Esophagus muscularis mucosa (tissue), 4 donors: Measurements from ENCODE around the gene SIDT2. TPM values are rescaled to one million over a fixed set of nuclear protein-coding genes. Genes with fewer than 3 reads are reported as not detected.
"Not testable (repeated sequence)": the region's sequence is repeated elsewhere in the genome, so short reads cannot be mapped to it uniquely, and the experiment has no call there.

ENCODE experiments used
- DNase-seq: peaks from one replicate; pipeline ENCODE4 v3.0.0-alpha.2; 2017; ENCODE audit errors: extremely low spot score
- H3K27ac ChIP-seq, 4 donors: fragments of 200-600 bp; sonication (generic); replicated peaks in 1 of 4; 1 replicate in 3 of 4; 2 replicates in 1 of 4; pipeline ENCODE4 v1.5.1; 2016 to 2019; ENCODE audit warnings: mild to moderate bottlenecking in 1 of 4
- H3K27me3 ChIP-seq, 4 donors: fragments of 200-600 bp; sonication (generic); one replicate each; pipeline versions ENCODE4 v1.5.1 to v1.6.0; 2016 to 2019
- H3K36me3 ChIP-seq, 4 donors: fragments of 200-600 bp; sonication (generic); one replicate each; pipeline ENCODE4 v1.5.1; 2016 to 2019
- H3K4me1 ChIP-seq, 4 donors: fragments of 200-600 bp; sonication (generic); one replicate each; pipeline ENCODE4 v1.5.1; 2016 to 2019
- H3K4me3 ChIP-seq, 4 donors: fragments of 200-600 bp; sonication (generic); 1 replicate in 2 of 4; 2 replicates in 2 of 4; pipeline ENCODE4 v1.5.1; 2016 to 2019; ENCODE audit warnings: mild to moderate bottlenecking in 4 of 4, moderate library complexity in 1 of 4
- H3K9me3 ChIP-seq, 4 donors: fragments of 200-600 bp; sonication (generic); 1 replicate in 3 of 4; 2 replicates in 1 of 4; pipeline ENCODE4 v1.5.1; 2016 to 2019
- CTCF ChIP-seq, 3 experiments: fragments of 200-600 bp in 2 of 3; fragments of 450-650 bp in 1 of 3; sonication (generic) in 2 of 3; IDR thresholded peaks; one replicate each; pipeline ENCODE4 v1.5.1; 2017 to 2019; ENCODE audit warnings: antibody characterized with exemption in 3 of 3, mild to moderate bottlenecking in 2 of 3, moderate library complexity in 1 of 3
- EP300 ChIP-seq: sonication (generic); formaldehyde crosslinking; IDR thresholded peaks from one replicate; pipeline ENCODE4 v1.6.1; 2017; ENCODE audit warnings: antibody characterized with exemption
- POLR2A ChIP-seq: fragments of 450-650 bp; IDR thresholded peaks from one replicate; pipeline ENCODE4 v1.6.1; 2017; ENCODE audit warnings: antibody characterized with exemption, moderate library complexity, mild to moderate bottlenecking, low read depth
- POLR2AphosphoS5 ChIP-seq, 2 donors: sonication (generic); formaldehyde crosslinking; IDR thresholded peaks; one replicate each; pipeline ENCODE4 v1.6.1; 2017; ENCODE audit warnings: antibody characterized with exemption in 2 of 2
- WGBS: methylation state at CpG from one replicate; pipeline ENCODE4 v1.1.5; 2018; 5-methylcytosine and 5-hydroxymethylcytosine counted together
- intact Hi-C: fragments of 100-400 bp; cut with DNase I; formaldehyde crosslinking; loops from one replicate; pipeline ENCODE4 v1.15.1; 2023
- total RNA-seq, 4 donors: library from RNA; depleted of rRNA; stranded (reverse); fragments of >200 nt; gene quantifications; one replicate each; pipeline versions ENCODE4 v1.1.0 to v1.2.1, GENCODE V29; 2016

Gene SIDT2
- 10 to 100 TPM; 26.5 to 34.1 (median 29.3) TPM for total RNA-seq

GRCh38 chr11:117178210-117179034 is at the start of gene SIDT2:
SIDT2 (plus strand) TSS chr11:117178743; CDS start chr11:117179264, 521 bp downstream.
- peak in 1 of 3 experiments; percentile 27 for TF ChIP-seq CTCF (IDR thresholded peaks at IDR 0.05)
- peak; percentile 74 for TF ChIP-seq POLR2A
- TF ChIP-seq POLR2AphosphoS5 (IDR thresholded peaks at IDR 0.05), result peak; percentile 99 to 100
- no peak for TF ChIP-seq EP300
- Histone ChIP-seq H3K4me3 (peak within 1 kb of the TSS; percentile 72 to 92 (median 82)), H3K9me3 (no peaks in the 10 kb centered on the region), H3K36me3 (peaks cover 5 to 22% (median 17%) of the 10 kb centered on the region in 4 donors), H3K4me1 (peaks cover 34 to 56% (median 45%) of the 10 kb centered on the region in 4 donors), H3K27ac (peak within 1 kb of the TSS; percentile 93 to 96 (median 94)), H3K27me3 (no peaks in the 10 kb centered on the region)
- intact Hi-C loops, result no loop called here
- WGBS, result 2% methylated on average over 14 of the region's 51 CpGs
- peak; percentile 97 for DNase-seq

GRCh38 chr11:117130396-117130795 is 48.1 kb upstream of the SIDT2 start:
- intact Hi-C loops, H3K4me1 ChIP-seq, H3K36me3 ChIP-seq, H3K4me3 ChIP-seq, H3K27me3 ChIP-seq, DNase-seq, H3K27ac ChIP-seq, H3K9me3 ChIP-seq: not testable (repeated sequence)
- 90% methylated on average over 7 of the region's 7 CpGs for WGBS

GRCh38 chr11:117130879-117131278 is 47.7 kb upstream of the SIDT2 start:
- H3K27ac ChIP-seq, result no peak overlapping the region
- no peak for DNase-seq
- H3K4me3 ChIP-seq, result no peak overlapping the region
- H3K36me3 ChIP-seq, result no peaks in the 10 kb centered on the region
- WGBS, result 95% methylated on average over 7 of the region's 7 CpGs
- no peaks in the 10 kb centered on the region for H3K9me3 ChIP-seq
- no peak for TF ChIP-seq CTCF (IDR thresholded peaks at IDR 0.05)
- no peak for TF ChIP-seq POLR2A
- TF ChIP-seq POLR2AphosphoS5 (IDR thresholded peaks at IDR 0.05), result no peak
- TF ChIP-seq EP300, result no peak
- intact Hi-C loops, result no loop called here
- no peaks in the 10 kb centered on the region for H3K27me3 ChIP-seq
- no peaks in the 10 kb centered on the region for H3K4me1 ChIP-seq

- Histone ChIP-seq H3K27me3 (no peaks in the 10 kb centered on the region), H3K27ac (no peak overlapping the region), H3K9me3 (no peaks in the 10 kb centered on the region), H3K4me3 (no peak overlapping the region), H3K36me3 (no peaks in the 10 kb centered on the region), H3K4me1 (no peaks in the 10 kb centered on the region)
- DNase-seq, result no peak
- no peak for TF ChIP-seq POLR2A
- TF ChIP-seq CTCF (IDR thresholded peaks at IDR 0.05), result no peak
- no peak for TF ChIP-seq EP300
- 75% methylated on average over 3 of the region's 3 CpGs for WGBS
- intact Hi-C loops, result no loop called here
These were observed 44.1 kb upstream of the SIDT2 start for GRCh38 chr11:117134431-117134830.

GRCh38 chr11:117134979-117135378 is 43.6 kb upstream of the SIDT2 start:
- H3K4me3 ChIP-seq, H3K36me3 ChIP-seq, DNase-seq, H3K4me1 ChIP-seq, H3K9me3 ChIP-seq, intact Hi-C loops, H3K27me3 ChIP-seq, H3K27ac ChIP-seq: not testable (repeated sequence)
- 80% methylated on average over 1 of the region's 4 CpGs for WGBS
- peak in 1 of 2 donors; percentile 51 for TF ChIP-seq POLR2AphosphoS5 (IDR thresholded peaks at IDR 0.05)
